Astrocyte (in vitro differentiated cells and primary cell): ENCODE measurements around the gene SLC6A4.

Source experiments
- EZH2 ChIP-seq: IDR thresholded peaks from 2 replicates; pipeline ENCODE4 v1.6.1; 2012; ENCODE audit warnings: mild to moderate bottlenecking, low read length, inconsistent platforms; ENCODE audit not compliant: insufficient read depth
- TF ChIP-seq, protein P1 (sequence below): IDR thresholded peaks from 2 replicates; pipeline ENCODE4 v1.5.1; 2011; ENCODE audit warnings: low read depth, mild to moderate bottlenecking, inconsistent platforms, low read length, moderate library complexity; ENCODE audit not compliant: insufficient read depth

GRCh38 chr17:30155389-30155788 is 80.1 kb downstream of the SLC6A4 start:
- TF ChIP-seq EZH2, result no peak
- TF ChIP-seq, protein P1, sequence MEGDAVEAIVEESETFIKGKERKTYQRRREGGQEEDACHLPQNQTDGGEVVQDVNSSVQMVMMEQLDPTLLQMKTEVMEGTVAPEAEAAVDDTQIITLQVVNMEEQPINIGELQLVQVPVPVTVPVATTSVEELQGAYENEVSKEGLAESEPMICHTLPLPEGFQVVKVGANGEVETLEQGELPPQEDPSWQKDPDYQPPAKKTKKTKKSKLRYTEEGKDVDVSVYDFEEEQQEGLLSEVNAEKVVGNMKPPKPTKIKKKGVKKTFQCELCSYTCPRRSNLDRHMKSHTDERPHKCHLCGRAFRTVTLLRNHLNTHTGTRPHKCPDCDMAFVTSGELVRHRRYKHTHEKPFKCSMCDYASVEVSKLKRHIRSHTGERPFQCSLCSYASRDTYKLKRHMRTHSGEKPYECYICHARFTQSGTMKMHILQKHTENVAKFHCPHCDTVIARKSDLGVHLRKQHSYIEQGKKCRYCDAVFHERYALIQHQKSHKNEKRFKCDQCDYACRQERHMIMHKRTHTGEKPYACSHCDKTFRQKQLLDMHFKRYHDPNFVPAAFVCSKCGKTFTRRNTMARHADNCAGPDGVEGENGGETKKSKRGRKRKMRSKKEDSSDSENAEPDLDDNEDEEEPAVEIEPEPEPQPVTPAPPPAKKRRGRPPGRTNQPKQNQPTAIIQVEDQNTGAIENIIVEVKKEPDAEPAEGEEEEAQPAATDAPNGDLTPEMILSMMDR, result no peak
